D721Med (cell line): Measurements from ENCODE around the gene TNN.

Experiments used
- DNase-seq: peaks from one replicate; pipeline ENCODE4 v3.0.0; 2011; ENCODE audit warnings: low spot score; ENCODE audit not compliant: insufficient read length
- FAIRE-seq: peaks from 2 replicates; lab custom pipeline; 2011; peaks lifted over from hg19 to GRCh38; lab: Jason Lieb, UNC
- CTCF ChIP-seq: IDR thresholded peaks from 2 replicates; pipeline ENCODE4 v1.5.1; 2012; ENCODE audit warnings: mild to moderate bottlenecking, control low read depth; ENCODE audit not compliant: insufficient read depth; ENCODE audit errors: missing control alignments

TNN gene

GRCh38 chr1:175116210-175116798, 48.7 kb downstream of the TNN start:
- TF ChIP-seq CTCF: no peak
- DNase-seq: no peak
- no peak for FAIRE-seq

- TF ChIP-seq CTCF: no peak
- DNase-seq (no peak), FAIRE-seq (no peak)
Measured at GRCh38 chr1:175116903-175117302, 49.3 kb downstream of the TNN start.

GRCh38 chr1:175118375-175119367, 51.0 kb downstream of the TNN start:
- FAIRE-seq (no peak), DNase-seq (no peak)
- TF ChIP-seq CTCF: no peak

- no peak for FAIRE-seq
Measured at GRCh38 chr1:175120511-175120910, 52.9 kb downstream of the TNN start.

GRCh38 chr1:175124861-175125260, 57.2 kb downstream of the TNN start:
- no peak for TF ChIP-seq CTCF
- DNase-seq (no peak), FAIRE-seq (no peak)

More at GRCh38 chr1:175120511-175120910, 52.9 kb downstream of the TNN start:
- TF ChIP-seq CTCF: no peak
- DNase-seq: no peak

- FAIRE-seq (no peak), DNase-seq (no peak)
- no peak for TF ChIP-seq CTCF
Measured at GRCh38 chr1:175126347-175126746, 58.7 kb downstream of the TNN start.
